Glomerular visceral epithelial cell (primary cell): Measurements from ENCODE around the gene ZFP36L2.
"Not testable (repeated sequence)": the region's sequence is repeated elsewhere in the genome, so short reads cannot be mapped to it uniquely, and the experiment has no call there.

Experiments used
- DNase-seq: peaks from one replicate; pipeline ENCODE4 v3.0.0-alpha.2; 2016; ENCODE audit errors: extremely low spot score

The ZFP36L2 gene

DNA sequence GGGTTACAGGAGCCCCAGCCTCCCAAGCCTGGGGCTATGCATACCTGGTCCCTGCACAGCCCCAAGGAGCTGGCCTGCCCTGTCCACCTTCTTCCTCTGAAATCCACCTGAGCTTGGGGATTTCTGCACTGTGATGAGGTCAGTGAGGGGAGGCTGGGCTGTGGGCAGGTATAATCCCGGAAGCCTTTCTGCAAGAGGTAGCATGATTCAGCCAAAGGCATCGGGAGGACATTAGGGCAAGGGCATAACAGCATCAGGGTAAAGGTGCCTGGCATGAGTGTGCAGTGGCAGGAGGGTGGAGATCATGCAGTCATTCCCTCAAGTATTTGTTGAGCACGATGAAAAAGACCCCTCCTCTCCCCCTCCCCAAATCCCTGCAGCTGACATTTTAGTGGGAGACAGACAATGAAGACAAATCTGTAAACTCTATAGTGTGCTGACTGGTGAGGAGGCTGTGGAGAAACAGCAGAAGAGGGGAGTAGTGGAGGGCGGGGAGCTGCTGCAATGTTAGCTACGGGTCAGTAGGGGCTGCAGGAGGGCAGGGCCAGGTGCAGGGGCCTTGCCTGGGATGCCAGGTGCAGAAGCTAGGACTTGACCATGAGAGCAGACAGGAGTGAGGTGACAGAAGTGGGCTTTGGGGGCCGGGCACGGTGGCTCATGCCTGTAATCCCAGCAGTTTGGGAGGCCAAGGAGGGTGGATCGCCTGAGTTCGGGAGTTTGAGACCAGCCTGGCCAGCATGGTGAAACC lies 18.7 kb downstream of the ZFP36L2 start:
- no peak for DNase-seq

DNA sequence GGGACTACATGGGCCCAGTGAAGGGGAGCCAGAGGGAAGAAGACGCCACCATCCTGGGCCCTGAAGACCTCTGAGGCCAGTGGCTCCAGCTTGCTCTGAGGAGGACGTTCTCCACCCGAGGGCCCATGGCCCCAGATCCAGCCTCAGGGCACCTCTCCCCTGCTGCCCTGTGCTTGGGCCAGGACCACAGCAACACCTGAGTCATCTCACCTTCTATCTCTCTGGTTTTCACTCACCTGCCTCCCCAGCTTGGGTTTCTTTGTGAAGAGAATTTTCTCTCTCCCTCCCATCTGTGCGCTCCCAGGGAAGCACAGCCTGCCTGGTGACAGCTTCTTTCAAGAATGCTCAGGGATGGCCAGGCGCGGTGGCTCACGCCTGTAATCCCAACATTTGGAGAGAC lies 19.8 kb downstream of the ZFP36L2 start:
- DNase-seq: no peak

DNA sequence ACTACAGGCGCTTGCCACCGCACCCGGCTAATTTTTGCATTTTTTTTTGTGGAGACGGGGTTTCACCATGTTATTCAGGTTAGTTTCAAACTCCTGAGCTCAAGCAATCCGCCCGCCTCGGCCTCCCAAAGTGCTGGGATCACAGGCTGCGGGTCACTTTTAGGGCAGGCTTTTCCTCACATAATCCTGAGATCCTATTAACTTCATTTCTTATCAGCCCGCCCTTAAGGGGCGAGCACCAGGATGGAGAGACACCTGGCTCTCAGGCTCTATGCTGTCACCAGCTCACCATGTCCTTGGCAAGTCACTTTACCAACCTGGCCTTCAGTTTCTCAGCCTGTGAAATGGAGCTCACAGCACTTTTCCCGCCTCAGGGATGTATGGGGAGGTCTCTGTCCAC lies 23.0 kb downstream of the ZFP36L2 start:
- no peak for DNase-seq

DNA sequence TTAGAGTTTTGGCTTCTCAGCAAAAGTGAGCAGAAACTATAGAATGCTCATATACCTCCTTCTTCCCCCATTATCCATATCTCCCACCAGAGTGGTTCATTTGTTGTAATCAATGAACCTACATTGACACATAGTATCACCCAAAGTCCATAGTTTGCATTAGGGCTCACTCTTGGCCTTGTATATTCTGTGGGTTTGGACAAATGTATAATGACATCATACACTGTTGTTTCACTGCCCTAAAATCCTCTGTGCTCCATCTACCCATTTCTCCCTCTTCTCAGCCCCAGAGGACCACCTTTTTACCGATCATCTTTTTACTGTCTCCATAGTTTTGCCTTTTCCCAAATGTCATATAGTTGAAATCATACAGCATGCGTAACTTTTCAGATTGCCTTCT lies 24.1 kb downstream of the ZFP36L2 start:
- no peak for DNase-seq

DNA sequence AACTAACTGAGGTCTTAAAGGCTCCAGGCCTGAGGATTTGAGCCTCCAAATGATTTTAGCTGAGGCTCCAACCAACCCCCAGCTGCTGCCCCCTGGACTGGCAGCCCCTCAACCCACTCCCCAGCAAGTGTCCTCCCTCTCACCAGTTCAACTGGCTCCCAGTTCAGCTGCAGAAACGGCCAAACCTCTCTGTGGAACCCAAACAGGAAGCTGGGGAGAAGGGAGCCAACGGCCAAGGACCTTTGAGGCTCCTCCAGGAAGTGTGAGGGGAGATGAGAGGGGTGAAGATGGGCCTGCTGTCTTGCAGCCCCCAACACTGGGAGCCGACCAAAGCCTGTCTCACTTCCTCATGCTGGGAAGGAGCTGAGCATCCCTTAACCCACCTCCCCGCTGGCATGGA lies 24.9 kb downstream of the ZFP36L2 start:
- DNase-seq: no peak

DNA sequence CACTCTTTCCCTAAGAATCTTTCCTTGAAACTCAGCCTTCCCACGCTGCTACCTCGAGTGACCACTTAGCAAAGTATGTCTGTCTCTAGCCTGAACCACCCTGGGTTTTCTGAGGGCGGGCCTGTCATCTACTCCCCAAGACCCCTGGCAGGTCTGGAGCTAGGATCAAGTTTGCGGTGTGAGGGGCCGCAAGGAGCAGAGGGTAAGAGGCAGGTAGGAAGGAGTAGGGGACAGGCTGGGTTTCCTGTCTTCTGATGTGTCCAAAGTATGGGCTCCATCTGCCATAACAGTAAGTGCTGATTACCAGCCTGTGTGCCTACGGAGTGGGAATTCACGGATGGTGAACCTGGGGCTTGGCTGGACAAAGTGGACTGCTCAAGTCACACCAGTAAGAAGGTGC lies 25.4 kb downstream of the ZFP36L2 start:
- no peak for DNase-seq

DNA sequence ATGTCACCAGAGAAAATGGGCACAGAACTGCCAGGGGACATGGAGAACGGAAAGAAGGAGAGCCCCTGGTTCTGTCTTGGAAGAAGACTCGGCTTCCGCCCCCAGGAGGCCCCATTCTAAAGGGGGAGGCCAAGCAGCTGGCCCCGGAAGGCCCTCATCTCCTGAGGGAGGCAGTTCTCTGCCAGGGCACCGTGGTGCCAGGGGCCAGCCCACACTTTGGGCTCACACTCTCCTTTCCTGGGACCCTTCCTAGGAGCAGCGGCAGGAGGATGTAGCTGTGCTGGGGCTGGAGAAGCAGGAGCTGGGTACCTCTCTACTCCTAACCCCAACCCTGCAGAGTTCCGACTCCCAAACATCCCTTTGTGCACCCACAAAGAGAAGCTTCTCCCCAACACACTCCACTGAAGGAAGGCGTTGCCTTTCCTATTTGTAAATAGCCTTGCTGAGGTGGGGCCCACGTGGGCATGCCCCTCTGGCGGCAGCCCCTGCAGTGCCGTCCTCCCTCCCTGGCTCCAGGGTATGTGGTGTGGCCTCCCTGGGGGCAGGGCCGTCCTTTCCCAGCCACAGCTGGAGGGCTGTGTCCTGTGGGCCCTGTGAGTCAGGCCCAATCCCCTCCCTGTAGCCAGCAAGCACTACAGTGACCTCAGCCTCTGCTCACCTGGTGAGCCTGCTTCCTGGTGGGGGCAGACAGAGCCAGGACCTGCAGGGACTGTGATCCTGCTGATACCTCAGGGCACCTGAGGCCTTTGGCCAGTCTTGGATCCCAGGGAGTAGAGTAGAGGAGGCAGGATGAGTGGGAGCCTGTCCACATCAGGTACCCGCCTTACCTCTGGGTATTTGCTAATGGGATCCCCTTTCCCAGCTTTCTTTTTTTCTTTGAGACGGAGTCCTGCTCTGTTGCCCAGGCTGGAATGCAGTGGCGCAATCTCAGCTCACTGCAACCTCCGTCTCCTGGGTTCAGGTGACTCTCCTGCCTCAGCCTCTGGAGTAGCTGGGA lies 26.6 kb downstream of the ZFP36L2 start:
- DNase-seq: peak; percentile 63

DNA sequence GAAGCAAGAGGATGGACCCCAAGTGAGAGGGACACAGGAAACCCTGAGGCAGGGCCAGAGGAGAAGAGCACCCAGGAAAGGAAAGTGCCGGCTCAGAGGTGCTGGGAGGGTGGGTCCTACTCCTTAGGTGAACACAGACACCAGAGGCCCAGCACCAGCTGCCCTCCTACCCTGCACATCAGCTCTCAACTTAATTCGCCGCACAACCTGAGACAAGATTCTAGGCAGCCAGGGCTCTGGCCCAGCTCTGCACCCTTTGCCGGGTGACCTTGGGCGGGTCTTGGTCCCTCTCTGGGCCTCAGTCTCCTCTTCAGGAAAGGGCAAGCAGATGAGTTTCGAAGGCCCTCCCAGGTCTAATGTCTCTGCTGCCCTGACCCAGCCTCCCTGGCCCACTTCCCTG lies 28.1 kb downstream of the ZFP36L2 start:
- no peak for DNase-seq

DNA sequence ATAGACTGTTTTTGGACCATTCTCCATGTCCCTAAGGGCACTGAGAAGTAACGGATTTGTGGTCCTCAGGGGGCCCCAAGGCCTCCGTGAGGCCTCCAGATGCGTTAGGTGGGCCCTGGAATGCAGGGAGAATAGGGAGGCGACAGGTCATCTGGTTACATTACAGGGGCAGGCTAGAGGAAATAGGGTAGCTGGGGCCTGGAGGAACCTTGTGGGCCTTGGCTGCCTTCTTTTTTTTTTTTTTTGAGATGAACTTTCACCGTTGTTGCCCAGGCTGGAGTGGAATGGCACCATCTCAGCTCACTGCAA lies 28.9 kb downstream of the ZFP36L2 start:
- no peak for DNase-seq

DNA sequence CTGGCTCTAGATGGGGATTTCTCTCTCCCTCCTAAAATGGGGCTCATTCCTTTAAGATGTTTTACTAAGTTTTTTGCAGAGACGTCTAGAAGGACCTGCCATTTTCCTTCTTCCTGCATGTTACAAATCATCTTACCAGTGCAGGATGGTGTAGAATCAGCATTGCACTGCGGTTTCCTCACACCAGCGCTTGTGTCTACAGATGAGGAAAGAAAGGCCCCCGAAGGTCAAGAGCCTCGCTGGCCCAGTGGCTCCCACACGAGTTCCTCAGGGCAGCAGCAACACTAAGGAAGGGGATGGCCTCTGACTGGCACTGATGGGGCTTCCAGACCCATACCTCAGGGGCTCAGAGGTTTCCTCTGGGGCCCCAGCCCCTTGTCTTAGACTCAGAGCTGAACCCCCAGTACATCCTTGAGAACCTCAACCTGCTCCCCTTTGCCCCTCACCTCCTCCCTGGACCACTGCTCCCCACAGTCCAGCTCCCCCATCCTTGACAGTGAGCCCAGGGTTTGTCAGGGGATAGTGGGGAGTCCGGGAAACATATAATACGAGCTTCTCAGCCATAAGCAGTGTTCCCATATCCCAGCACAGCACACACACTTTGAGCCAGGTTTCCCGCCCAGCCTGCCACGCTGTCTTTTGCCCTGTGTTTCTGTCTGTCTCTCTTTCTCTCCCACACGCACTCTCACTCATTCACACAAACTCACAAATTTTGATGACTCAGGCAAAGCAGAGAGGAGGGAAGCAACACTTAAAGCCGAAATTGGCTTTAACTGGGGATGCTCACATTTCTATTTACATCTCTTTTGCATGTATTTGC lies 29.4 kb downstream of the ZFP36L2 start:
- no peak for DNase-seq

DNA sequence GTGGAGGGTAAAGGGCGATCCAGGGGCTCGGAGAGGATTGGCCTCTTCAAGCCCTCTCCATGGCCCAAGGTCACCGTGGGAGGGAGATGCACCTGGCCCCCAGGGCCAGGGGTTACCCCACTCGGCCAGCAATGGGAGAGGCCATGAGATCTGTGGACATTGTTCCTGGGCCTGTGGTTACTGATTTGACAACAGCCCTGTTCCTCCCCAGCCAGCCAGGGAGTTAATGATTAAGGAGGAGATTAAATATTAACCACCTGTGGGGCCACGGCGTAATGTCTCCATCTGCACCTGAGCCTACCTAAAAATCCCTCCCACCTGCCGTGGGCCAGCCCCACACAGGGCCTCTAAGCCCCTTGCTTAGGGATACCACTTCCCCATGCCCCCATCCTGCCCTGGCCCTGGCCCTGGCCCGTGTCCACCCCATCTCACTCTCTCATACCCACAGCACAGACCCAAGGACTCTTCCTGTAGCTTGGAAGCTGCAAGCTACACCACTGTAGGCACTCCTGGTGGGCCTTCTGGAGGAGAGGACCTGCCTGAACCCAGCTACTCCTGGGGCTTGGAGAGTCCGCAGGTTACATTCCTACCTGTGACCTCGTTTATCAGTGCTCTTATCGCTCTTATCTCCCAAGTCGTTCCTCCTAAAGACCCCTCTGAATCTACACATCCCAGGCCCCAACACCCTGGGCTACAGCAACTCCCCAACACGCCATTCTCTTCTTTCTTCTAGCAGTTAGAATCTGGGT lies 32.1 kb downstream of the ZFP36L2 start:
- peak; percentile 82 for DNase-seq

DNA sequence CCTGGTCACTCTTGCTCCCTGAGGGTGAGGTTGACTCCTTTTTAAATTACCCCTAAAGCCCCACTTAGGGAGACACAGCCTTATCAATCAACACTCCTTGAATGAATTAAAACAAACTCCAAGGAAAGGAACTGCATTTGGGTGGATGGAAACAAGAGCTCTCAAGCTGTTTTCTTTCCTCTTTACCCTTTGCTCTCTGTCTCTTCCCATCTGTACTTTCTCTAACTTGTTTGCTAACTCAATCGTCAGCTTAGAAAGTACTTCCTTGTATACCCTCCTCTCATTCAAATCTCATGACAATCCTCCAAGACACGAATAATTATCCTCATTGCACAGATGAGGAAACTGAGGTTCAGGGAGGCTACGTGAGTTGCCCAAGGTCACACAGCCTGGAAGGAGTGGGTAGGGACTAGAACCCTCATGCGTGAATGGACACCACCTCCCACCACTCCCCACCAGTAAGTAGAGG lies 32.7 kb downstream of the ZFP36L2 start:
- DNase-seq: no peak

DNA sequence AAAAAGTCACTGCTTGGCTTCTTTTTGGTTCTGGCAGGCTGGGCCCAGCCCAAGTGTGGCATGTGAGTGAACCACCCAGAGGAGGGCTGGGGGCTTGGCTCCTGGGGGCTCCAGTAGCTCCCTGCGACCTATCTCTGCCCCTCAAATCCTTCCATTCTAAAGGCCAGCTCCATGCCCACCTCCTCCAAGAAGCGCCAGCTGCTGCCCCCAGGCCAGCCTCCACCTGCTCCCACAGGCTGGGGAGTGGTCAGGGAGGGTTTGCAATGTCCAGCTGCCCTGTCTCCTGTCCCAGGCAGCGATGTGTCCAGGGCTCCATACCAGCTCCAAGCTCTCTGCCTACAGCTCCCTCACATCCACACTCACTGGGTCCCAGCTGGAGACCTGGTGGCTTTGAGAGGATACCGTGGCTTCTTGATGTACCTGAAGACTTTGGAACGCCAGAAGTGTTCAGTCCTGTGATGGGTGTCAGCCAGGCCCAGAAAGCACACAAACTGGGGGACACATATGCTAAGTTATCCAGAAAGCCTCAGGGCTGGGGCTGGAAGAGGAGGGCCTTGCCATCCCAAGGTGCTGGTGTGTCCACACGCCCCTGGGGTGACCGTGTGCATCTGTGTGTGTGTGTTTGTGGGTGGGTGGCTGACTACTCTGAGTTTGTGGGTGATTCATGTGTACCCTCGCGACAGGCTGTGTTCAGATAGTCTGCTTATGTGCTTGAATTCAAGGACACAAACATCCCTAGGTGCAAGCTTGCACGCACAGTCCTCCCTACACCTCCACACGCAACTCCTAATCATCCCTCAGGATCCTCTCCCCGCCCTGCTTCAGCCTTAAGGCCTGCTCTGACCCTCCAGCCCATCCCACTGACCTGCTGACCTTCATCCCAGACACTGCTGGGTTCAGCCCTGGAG lies 33.4 kb downstream of the ZFP36L2 start:
- DNase-seq: no peak

DNA sequence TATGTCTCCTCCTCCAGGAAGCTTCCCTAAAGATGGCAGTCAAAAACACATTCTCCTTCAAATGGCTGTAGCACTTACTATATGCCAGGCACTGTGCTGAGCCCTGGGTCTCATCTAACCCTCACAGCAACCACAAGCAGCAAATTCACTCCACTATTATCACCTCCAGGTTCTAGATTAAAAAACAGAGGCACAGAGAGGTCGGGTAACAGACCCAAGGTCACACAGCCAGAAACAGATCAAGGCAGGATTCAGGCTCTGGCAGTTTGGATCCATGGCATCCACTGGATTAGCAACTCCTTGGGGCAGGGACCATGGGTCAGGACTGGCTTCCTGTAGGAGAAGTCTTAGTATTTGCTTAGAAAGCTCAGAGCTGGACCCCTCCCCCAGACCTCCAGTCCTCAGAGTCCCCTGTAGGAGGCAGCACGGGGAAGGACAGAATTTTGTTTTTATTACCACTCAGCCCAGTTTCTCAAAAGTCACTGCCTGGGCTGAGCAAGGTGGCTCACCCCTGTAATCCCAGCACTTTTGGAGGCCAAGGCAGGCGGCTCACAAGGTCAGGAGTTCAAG lies 34.4 kb downstream of the ZFP36L2 start:
- no peak for DNase-seq

DNA sequence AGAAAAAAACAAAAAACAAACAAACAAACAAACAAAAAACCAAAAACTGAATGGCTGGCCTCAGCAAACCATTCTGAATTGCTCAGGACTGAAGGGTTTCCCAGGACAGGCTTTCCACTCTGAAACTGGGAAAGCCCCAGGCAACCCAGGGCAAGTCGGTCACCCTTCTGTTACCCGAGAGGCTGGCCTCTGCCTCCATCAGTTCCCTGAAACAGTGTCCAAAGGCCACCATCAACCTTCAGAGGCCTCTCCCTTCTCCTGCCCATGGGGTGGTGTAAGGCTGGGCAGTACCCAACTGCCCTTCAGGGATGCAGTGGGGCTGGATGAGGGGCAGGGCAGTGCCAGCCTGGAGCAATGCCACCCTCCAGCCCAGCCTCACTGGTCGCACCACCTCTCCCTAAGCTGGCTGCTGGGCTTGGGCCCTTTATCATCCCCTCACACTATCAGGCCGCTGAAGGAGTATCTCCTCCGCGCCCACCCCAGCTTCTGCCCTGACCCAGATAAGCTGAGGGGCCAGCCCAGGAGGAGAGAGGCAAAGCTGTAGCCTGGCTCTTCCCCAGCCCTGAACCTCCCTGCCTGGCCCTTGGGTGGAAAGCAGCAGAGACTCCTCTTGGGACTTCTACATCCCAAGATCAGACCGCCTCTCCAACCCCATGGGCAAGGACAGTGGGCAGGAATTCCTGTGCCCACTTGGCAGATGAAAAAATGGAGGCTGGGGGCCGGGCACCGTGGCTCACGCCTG lies 35.9 kb downstream of the ZFP36L2 start:
- DNase-seq: no peak

DNA sequence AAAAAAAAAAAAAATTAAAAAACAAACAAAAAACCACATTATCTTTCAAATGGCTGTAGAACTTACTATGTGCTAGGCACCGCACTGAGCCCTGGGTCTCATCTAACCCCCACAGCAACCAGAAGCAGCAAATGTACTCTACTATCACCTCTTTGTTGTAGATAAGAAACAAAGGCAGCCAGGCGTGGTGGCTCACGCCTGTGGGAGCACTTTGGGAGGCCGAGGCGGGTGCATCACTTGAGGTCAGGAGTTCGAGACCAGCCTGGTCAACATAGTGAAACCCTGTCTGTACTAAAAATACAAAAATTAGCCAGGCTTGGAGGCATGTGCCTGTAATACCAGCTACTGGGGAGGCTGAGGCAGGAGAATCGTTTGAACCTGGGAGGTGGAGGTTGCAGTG lies 36.5 kb downstream of the ZFP36L2 start:
- not testable (repeated sequence) for DNase-seq

DNA sequence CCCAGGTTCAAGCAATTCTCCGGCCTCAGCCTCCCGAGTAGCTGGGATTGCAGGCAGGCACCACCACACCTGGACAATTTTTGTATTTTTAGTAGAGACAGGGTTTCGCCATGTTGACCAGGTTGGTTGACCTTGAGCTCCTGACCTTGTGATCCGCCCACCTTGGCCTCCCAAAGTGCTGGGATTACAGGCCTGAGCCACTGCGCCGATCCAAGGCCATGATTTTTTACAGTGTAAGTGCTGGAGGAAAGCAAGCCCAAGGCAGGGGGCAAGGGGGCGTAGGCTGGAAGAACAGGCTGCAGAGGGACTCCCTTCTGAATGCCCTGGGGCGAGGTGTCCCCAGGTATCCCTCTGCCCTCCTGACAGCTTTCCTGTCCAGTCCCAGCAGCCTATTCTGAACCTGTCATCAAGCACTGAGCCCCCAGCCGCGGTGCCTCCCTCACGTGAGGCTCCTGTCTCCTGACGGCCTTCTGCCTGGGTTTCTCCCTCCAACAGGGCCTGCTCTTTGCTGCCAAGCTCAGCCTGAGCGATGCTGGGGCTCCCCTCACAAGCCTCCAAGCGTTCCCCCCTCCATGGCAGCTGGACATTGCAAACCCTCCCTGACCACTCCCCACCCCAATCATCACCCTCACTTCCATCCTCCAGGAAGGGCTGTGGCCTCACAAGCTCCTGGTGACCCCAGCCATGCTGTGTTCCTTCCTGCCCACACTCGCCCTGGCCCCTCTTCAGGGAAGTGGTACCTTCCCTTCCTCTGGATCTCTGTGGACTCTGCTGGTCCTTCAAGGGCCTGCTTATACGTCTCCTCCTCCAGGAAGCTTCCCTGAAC lies 37.6 kb downstream of the ZFP36L2 start:
- no peak for DNase-seq

DNA sequence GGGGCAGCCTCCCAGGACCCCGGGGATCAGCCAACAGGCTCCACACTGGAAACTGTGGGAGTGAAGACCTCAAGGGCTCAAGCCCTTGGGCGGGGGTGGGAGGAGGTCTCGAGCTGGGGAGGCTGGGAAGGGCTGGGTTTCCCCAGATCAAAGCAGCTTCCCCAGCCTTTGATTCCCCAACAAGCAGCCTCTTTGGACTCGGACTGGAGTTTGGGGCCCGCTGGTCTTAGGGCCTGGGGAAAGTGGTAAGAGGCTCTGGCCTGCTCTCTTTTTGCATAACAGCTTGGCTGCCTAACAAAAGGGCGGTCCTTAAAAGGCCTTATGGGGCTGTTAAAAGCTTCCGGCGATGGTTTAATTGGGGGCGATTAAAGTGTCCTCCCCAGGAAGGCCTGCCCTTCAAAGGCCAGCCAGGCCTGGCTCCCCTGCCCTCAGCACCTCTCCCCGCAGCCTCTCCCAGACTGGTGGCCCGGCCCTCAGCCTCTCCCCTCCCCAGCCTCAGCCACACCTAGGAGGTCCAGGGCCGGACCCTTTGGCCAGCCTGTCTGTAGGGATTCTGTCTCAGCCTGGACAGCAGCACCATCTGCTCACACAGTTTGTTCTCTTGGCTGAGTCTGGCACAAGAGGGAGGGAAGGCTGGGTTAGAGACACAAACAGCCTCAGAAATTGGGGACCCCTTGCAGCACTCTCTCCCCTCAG lies 39.6 kb downstream of the ZFP36L2 start:
- DNase-seq: no peak
